HG03565 (cell line): ENCODE results near the gene LGALS9C.
"Not testable (repeated sequence)": the region's sequence is repeated elsewhere in the genome, so short reads cannot be mapped to it uniquely, and the experiment has no call there.

Source experiments
- ATAC-seq: cut with Tn5 transposase; IDR thresholded peaks from one replicate; pipeline ENCODE4 v1.9.1; 2021; ENCODE audit warnings: mild to moderate bottlenecking, moderate library complexity; ENCODE audit not compliant: unreplicated experiment

The LGALS9C gene

GRCh38 chr17:18528435-18528834 is 51.8 kb downstream of the LGALS9C start:
- not testable (repeated sequence) for ATAC-seq

GRCh38 chr17:18528899-18529500 is 52.4 kb downstream of the LGALS9C start:
- ATAC-seq, result not testable (repeated sequence)

- not testable (repeated sequence) for ATAC-seq
Measured at GRCh38 chr17:18530405-18530804, 53.8 kb downstream of the LGALS9C start.

- ATAC-seq, result not testable (repeated sequence)
Measured at GRCh38 chr17:18542234-18542633, 65.6 kb downstream of the LGALS9C start.

- ATAC-seq, result not testable (repeated sequence)
Measured at GRCh38 chr17:18542907-18543306, 66.3 kb downstream of the LGALS9C start.
